Measurements from ENCODE around the gene VAT1L. TPM values are rescaled to one million over a fixed set of nuclear protein-coding genes. Genes with fewer than 3 reads are reported as not detected.

The VAT1L gene
- total and polyA plus RNA-seq, 10 of the 15 experiments (the other 5 are each of a cell fraction or from before 2014, with no cell fraction given) = 0.06 to 0.18 (median 0.10) TPM; not detected in 5

DNA sequence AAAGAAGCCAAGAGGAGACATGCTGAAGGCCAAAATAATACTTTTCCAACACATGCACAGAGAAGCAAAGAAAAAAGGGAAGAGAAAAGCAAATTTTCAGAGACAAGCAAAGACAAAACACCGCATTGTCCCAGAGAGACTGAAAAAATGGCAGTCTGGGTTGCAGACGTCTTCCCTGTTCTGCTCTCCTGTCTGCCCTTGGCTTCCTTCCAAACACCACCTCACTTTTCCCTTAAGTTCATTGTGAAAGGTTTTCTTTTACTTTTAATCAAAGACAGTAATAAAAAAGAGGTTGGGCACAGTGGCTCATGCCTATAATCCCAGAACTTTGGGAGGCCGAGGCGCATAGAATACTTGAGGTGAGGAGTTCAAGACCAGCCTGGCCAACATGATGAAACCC lies 21.2 kb upstream of the VAT1L start:
- Histone ChIP-seq H3K9ac (ENCODE audit: control insufficient read depth, insufficient read depth, low read length) (no peak overlapping the region), H3K4me3 (no peak overlapping the region), H4K20me1 (ENCODE audit: control insufficient read depth, insufficient read depth) (no peaks in the 10 kb centered on the region), H3K79me2 (ENCODE audit: control insufficient read depth, insufficient read depth, low read length) (no peaks in the 10 kb centered on the region), H3K36me3 (ENCODE audit: control insufficient read depth in 2 of 2, insufficient read depth in 2 of 2, low read length in 1 of 2) (no peaks in the 10 kb centered on the region), H3K4me2 (ENCODE audit: control insufficient read depth, insufficient read depth) (no peak overlapping the region), H3K27ac (ENCODE audit: control insufficient read depth, insufficient read depth) (no peak overlapping the region), H2AFZ (ENCODE audit: control insufficient read depth, low read depth, low read length) (no peak overlapping the region), H3K27me3 (replicated peaks in 1 of 2; ENCODE audit: control insufficient read depth in 2 of 2, insufficient read depth in 2 of 2, low read length in 1 of 2) (no peaks in the 10 kb centered on the region; a peak in 1 of 4 replicates), H3K9me3 (replicated peaks; ENCODE audit: control insufficient read depth, insufficient read depth, low read length) (no peaks in the 10 kb centered on the region), H3K4me1 (ENCODE audit: control insufficient read depth, insufficient read depth, low read length) (no peaks in the 10 kb centered on the region)
- TF ChIP-seq BMI1 (IDR thresholded peaks at IDR 0.05; ENCODE audit: borderline replicate concordance) (no peak), TARDBP (IDR thresholded peaks at IDR 0.05; ENCODE audit: borderline replicate concordance) (no peak), CHD1 (IDR thresholded peaks at IDR 0.05; ENCODE audit: low read depth, low read length) (no peak), SREBF1 (IDR thresholded peaks at IDR 0.05; ENCODE audit: low read length) (no peak), POLR2A (IDR thresholded peaks at IDR 0.05; ENCODE audit: low read depth, low read length) (no peak), CHD2 (IDR thresholded peaks at IDR 0.05; ENCODE audit: borderline replicate concordance, low read depth, low read length) (no peak), PML (IDR thresholded peaks at IDR 0.05; ENCODE audit: low read length) (no peak)
- TF ChIP-seq, protein P1, sequence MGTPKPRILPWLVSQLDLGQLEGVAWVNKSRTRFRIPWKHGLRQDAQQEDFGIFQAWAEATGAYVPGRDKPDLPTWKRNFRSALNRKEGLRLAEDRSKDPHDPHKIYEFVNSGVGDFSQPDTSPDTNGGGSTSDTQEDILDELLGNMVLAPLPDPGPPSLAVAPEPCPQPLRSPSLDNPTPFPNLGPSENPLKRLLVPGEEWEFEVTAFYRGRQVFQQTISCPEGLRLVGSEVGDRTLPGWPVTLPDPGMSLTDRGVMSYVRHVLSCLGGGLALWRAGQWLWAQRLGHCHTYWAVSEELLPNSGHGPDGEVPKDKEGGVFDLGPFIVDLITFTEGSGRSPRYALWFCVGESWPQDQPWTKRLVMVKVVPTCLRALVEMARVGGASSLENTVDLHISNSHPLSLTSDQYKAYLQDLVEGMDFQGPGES (IDR thresholded peaks at IDR 0.05) = no peak
- TF ChIP-seq, protein P2, sequence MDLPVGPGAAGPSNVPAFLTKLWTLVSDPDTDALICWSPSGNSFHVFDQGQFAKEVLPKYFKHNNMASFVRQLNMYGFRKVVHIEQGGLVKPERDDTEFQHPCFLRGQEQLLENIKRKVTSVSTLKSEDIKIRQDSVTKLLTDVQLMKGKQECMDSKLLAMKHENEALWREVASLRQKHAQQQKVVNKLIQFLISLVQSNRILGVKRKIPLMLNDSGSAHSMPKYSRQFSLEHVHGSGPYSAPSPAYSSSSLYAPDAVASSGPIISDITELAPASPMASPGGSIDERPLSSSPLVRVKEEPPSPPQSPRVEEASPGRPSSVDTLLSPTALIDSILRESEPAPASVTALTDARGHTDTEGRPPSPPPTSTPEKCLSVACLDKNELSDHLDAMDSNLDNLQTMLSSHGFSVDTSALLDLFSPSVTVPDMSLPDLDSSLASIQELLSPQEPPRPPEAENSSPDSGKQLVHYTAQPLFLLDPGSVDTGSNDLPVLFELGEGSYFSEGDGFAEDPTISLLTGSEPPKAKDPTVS (IDR thresholded peaks at IDR 0.05; ENCODE audit: low read depth, low read length) = no peak
- ChIA-PET CTCF (no interaction called here), SMC1A (ENCODE audit: uncharacterized antibody, unreplicated experiment) (no interaction called here), POLR2A (no interaction called here), RAD21 (ENCODE audit: unreplicated experiment) (no interaction called here)
- WGBS (ENCODE audit: insufficient coverage, insufficient replicate concordance, low lambda C conversion rate, missing lambda C conversion rate) = 58% methylated on average over 4 of the region's 4 CpGs
- in situ Hi-C loops (cut with MboI) = no loop called here
- ATAC-seq (no peak), DNase-seq (ENCODE audit: low read depth, low spot score) (no peak), FAIRE-seq (no peak)
- no TSS peak for BruUV-seq (replicated peaks)
- intact Hi-C loops (cut with micrococcal nuclease; ENCODE audit: unreplicated experiment) = no loop called here
